NCI-H774 (cell line): ENCODE results near the gene FFAR3.

Source experiments
- DNase-seq: peaks from one replicate; lab custom pipeline; 2025; lab: John Stamatoyannopoulos, UW

FFAR3 gene, protein sequence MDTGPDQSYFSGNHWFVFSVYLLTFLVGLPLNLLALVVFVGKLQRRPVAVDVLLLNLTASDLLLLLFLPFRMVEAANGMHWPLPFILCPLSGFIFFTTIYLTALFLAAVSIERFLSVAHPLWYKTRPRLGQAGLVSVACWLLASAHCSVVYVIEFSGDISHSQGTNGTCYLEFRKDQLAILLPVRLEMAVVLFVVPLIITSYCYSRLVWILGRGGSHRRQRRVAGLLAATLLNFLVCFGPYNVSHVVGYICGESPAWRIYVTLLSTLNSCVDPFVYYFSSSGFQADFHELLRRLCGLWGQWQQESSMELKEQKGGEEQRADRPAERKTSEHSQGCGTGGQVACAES

DNA sequence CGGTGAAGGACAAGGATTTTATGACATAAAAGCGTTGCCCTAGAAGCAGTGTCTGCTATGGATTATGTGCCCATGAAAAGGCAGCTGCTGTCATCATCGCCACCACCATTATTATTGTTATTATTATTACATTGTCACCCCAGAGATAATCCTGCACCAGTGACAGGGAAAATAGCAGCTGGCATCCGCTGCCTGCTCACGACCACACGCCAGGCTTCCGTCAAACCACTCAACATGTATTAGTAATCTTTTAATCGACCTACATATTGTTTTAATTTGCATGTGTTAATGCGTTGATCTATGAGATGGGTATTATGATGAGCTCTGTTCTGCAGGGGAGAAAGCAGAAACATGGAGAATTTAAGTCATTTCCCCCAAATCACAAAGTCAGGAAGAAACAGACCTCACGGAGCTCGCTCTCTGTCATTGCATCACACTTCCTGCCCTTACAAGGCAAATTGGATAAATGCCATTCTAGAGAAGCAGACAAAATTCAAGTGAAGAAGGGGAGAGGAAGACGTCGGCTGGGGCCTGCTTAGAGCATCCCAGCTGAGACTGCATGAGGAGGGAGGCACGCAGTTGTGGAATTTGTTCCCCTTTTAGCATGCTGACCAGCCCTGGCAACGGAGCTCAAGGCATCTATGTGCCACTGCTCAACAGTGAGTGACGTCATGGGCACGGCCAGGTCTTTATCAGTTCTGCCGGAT lies at the start of gene FFAR3:
Gene FFAR3, plus strand, starts transcription at position 594 of the 707 bp plus-strand sequence. CDS start 431 bp downstream, outside the sequence.
- DNase-seq, result no peak

DNA sequence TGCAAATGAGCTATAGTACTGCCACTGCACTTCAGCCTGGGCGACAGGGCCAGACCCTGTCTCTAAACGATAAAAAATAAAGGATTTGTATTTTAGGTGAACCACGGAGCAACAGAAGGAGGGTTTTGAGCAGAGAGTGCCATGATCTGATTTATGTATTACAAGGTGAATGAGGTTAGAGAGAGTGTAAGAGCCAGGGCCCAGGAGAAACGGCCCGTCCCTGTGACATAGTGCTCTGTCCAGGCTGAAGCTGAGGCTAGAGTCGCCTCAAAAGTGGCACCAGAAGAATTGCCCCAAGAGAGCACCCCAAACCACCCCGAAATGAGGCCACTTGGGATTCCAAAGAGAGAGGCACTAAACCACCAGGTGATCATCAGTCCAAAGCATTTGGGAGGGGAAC lies 49.4 kb upstream of the FFAR3 start:
- DNase-seq, result no peak

DNA sequence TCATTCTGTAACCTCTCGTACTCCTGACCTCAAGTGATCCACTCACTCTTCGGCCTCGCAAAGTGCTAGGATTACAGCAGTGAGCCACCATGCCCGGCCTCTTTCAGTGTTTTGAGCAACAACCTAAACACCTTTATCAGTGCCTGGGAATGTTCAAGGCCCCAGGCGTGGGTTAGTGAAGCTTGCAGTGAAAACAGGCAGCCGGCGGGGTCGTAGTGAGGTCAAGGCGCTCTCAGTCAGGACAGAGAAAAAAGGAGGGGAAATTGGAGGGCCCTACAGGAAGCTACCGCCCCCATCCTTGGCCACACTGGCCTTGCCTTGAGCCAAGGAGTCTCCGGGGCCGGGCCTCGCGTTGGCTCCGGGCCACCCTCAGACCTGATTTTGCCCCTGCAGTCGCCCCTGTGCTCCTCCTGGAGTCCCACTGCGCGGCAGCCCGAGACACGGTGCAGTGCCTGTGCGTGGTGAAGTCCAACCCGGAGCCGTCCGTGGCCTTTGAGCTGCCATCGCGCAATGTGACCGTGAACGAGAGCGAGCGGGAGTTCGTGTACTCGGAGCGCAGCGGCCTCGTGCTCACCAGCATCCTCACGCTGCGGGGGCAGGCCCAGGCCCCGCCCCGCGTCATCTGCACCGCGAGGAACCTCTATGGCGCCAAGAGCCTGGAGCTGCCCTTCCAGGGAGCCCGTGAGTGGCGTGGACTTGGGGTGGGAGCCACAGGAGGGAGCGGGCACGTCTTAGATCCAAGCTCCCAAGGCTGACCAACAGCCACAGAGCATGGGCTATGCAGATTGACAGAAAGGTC lies 48.6 kb upstream of the FFAR3 start:
- no peak for DNase-seq

DNA sequence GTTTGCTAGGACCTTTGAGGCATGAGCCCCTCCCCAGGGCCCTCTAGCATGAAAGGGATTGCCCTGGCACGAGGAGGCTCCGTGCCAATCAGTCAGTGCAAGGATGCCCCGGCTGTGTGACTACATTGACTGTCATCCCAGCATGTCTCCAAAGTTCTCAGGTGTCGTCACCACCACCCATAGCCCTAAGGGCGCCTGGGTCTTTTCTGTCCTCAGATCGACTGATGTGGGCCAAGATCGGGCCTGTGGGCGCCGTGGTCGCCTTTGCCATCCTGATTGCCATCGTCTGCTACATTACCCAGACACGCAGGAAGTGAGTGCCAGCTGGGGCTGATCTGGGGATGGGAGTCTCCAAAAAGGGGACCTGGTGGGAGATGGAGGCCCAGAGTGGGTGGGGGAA lies 47.9 kb upstream of the FFAR3 start:
- no peak for DNase-seq

DNA sequence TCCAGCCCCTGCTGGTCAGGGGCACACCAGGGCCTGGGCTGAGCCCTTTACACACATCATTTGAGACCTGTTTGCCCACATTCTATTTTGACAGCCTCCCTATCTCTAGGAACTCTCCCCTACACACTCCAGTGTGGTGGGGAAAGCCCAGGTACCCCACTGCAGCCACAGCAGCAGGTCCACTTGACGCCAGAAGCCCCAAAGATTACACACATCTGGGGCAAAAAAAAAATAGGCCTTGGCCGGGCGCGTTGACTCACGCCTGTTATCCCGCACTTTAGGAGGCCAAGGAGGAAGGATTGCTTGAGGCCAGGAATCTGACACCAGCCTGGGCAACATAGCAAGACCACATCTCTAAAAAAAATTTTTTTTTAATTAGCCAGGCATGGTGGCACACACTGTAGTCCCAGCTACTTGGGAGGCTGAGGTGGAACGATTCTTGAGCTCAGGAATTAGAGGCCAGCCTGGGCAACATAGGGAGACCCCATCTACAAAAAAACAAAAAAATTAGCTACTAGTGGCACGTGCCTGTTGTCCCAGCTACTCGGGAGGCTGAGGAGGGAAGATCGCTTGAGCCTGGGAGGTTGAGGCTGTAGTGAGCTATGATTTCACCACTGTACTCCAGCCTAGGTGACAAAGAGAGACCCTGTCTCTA lies 47.3 kb upstream of the FFAR3 start:
- DNase-seq, result no peak

DNA sequence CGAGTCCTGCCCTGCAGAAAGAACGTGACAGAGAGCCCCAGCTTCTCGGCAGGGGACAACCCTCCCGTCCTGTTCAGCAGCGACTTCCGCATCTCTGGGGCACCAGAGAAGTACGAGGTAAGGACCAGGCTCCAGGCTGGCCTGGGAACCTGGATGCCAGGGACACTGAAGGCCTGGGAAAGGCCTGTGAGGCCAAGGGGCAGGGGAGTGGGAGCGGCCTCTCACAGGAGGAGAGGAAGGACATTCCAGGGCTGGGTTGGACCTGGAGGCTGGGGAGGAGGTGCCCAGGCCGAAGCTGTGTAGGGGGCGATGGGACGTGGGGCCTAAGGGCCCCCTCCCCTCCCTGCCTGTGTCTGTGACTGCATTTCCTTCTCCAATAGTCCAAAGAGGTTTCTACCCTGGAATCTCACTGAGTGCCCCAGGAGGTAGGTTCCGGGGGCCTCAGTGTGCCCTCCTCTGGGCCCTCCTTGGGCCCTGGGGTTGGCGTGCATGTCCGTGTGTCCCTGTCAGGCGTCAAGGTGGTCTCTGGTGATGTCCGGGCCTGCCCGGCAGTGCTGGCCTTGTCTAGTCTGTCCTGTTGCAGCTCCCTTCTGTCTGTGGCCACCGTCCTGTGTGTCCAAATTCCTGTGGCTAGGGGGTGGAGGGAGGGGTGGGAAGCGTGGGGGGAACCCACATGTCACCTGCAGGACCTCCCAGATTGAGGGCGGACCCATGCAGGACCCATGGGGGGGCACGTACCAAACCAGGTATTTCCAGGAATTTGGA lies 46.2 kb upstream of the FFAR3 start:
- DNase-seq, result no peak

DNA sequence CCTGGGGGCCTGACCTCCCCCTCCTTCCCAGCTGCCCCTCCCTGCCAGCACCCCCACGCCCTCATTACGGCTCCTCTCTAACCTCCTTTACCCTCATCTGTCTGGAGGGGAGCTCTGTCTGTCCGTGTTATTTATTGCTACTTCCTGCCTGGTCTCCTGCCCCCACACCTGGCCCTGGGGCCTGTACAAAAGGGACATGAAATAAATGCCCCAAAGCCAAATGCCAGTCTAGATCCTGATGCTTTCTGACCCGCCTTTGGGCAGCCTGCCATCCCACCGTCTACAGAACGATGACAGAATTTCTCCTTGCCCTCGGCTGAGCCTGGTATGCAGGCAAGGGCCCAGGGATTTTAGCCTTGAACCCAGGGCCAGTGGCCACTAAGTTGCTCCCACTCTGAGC lies 44.7 kb upstream of the FFAR3 start:
- DNase-seq, result no peak

DNA sequence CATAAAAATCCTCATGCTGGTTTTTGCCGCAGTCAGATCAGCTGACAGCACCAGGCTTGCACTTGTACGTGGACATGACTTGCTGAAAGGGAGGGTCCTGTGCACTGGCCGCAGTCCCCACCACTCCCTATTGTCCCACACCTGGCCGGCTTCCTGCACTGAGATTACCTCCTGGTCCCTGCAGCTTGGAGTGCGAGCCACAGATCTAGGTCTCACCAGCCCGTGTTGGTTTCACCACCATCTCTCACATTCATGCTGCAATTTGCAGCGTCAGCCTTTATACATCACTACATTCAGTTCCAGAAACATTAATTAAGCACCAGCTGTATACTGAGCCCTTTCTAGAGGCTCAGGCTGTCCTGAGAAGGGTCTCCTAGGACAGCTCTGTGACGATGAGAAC lies 44.2 kb upstream of the FFAR3 start:
- DNase-seq, result no peak

DNA sequence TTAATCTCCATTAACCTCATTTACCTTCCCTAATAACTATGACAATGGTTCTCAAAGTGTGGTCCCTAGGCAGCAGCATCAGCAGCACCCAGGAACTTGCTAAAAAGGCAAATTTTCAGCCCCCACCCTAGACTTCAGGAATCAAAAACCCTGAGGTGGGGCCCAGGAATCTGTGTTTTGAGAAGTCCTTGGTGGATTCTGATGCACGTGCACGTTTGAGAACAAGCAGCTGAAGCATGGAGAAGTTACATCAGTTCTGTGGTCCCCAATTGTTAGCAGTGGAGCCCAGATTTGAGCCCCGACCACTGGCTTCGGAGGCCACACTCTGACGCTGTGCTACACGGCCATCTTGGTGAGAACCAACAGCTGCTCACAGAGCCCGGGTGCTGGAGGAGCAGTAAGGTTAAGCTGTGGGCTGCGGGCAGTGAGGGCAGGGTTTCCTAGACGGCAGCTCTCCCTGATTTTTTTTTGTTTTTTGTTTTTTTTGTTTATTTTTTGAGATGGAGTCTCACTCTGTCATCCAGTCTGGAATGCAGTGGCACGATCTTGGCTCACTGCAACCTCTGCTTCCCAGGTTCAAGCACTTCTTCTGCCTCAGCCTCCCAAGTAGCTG lies 43.3 kb upstream of the FFAR3 start:
- DNase-seq, result no peak

DNA sequence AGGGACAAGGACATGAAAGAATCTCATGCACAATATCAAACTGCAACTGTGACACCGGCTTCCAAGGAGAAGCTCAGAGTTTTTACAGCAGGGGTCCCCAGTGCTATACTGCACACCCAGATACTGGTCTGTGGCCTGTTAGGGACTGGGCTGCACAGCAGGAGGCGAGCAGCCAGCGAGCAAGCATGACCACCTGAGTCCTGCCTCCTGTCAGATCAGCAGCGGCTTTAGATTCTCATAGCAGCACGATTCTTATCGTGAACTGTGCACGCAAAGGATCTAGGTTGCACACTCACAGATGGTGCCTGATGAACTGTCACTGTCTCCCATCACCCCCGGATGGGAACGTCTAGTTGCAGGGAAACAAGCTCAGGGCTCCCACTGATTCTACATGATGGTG lies 42.4 kb upstream of the FFAR3 start:
- DNase-seq, result no peak

DNA sequence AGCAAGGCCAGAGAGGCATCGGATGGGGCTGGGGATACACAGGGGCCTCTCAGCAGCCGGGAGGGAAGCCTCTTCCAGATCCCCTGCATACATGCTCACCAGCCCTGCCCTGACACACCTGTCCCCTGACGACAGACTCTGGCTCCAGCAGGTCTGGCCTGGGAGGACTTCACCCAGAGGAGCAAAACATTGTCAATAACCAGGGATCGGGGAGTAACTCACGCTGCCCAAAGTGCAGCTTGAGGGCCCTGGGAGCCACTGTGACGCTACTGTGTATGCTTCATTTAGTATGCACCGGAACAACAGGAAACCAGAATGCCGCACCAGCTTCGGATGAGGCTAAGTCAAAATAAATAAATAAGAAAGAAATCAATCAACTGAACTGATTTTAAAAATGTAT lies 41.7 kb upstream of the FFAR3 start:
- no peak for DNase-seq

DNA sequence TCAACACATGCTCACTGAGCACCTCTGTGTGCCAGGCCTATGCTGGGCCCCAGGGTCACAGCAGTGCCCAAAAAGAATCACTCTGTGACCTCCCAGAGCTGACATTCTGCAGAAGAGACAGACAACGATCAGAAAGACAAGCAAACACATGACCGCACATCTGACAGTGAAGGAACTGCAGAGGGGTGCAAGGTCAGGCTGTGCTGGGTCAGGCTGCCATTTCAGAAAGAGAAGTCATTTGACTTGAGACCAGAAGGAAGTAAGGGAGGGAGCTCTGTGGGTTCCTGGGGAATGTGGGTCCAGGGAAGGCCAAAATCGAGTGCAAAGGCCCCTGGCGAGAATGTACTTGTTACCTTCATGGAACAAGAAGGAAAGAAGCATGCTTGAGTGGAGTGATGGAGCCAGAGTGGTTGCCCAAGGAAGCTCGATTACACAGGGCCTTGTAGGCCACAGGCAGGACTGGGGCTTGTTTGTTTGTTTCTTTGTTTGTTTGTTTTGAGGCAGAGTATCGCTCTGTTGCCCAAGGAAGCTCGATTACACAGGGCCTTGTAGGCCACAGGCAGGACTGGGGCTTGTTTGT lies 40.7 kb upstream of the FFAR3 start:
- DNase-seq, result no peak

DNA sequence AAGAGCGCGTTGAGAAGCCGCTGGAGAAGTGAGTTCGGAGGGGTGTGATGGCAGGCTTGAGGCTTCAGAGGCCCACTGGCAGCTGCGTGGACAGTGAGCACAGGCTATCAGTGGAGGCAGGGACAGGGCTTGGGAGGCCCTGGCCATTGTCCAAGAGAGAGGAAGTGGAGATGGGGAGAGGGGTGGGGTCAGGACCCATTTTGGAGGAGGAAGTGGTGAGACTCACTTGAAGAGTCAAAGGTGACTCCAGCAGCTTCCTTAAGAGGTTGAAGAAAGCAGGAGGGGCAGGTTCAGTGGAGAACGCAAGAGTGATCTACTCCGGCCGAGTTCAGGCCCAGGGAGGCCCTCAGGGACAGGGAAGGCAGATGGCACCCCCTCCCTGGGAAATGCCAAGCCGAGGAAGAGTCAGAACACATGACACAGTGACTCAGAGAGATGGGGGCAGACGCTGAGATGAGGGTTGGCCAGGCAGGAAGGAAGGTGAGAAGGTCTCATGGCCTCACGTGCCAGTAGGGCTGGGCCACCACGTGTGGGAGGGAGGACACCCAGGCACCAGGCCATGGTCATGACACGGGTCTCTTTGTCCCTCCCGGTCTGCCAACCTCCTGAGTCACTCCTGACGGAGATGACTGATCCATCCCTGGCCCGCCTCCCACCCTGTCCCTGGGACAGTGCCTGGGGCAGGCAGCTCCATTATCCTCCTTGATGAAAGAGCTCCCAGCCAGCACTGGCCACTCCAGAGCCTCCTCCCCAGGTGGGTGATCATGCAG lies 39.4 kb upstream of the FFAR3 start:
- no peak for DNase-seq

DNA sequence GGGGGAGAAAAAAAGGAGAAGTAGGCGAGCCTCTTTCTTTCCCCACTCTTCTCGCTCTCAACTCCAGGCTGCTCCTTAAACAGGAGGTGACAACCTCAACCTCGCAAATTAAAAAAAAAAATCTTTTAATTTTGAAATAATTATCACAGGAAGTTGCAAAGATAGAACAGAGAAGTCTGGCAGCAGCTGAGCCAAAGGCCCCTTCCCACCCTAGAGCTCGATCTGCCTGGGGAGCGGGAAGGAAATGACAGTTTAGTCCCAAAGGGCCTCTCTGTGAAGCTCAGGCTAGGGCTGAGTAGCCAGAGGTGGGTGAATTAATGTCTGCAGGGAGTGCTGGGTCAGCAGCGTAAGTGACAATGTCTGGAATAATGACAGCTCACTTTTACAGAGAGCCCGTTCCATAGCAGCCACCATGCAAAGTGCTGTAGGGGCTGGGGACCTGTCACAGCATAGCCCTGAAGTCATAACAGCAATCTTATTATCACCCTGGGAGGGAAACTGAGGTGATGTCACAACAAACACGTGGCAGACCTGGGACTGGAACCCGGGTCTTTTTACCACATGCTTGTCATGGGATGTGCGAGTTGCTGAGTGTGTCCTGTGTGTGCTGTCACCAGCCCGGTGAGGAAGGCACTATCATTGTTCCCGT lies 38.1 kb upstream of the FFAR3 start:
- DNase-seq, result no peak

DNA sequence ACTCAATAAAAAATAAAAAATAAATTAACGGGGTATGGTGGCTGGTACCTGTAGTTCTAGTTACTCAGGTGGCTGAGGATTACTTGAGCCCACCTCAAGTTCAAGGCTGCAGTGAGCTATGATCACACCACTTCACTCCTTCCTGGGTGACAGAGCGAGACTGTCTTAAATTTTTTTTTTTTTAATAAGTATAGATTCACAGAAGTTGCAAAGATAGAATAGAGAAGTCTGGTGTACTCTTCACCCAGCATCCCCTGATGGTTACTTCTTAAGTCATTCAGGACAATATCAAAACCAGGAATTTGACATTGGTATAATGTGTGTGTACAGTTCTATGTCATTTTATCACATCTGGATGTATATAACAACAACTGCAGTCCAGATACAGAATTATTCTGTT lies 37.0 kb upstream of the FFAR3 start:
- DNase-seq, result no peak

DNA sequence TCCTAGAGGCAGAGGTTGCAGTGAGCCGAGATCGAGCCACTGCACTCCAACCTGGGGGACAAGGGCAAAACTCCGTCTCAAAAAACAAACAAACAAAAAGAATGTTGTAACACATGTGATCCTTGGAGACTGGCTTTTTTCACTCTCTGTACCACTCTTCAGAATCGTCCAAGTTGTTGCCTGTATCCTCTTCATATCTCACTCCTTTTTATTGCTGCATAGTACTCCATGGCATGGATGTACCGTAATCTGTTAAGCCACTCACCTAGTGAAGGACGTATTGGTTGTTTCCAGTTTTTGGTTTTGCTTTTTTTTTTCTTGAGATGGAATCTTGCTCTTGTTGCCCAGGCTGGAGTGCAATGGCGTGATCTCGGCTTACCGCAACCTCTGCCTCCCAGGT lies 36.2 kb upstream of the FFAR3 start:
- no peak for DNase-seq

DNA sequence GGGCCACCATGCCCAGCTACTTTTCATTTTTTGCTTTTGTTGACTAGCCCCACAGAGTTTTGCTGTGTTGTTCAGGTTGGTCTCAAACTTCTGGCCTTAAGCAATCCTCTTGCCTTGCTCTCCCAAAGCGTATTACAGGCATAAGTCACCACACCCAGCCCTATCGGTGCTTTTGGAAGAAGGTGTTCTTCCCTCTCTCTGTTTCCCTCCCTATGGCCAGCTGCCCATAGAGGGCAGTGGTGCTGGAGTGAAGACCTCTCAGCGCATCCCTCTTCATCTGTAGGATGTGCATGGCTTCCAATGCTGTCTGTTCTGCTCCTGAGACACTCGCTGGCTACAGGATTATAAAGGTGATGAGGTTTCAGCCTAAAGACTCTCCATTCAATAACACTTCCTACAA lies 30.6 kb upstream of the FFAR3 start:
- DNase-seq, result no peak

DNA sequence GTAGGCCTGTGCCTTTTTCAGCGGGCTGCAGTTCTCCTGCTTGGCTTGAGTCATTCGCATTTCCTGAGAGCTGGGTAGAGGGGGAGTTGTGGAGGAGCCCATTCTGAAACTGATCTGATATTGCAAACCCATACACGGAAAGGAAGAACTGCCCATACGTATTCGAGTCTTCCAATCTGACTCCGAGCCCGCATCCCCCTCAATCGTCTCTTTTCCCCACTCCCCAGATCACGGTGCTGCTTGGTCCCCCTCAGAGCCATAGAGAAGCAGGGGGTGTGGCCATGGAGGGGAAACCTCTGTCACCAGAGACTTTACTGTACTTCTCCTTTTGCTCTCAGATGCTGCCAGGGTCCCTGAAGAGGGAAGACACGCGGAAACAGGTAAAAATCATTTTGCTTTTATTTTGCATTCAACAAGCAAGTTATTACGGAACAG lies 29.4 kb upstream of the FFAR3 start, which contains the start of gene CD22:
Gene CD22, plus strand, starts transcription at position 337 of the 435 bp plus-strand sequence. CDS start 2,854 bp downstream, outside the sequence.
- no peak for DNase-seq

DNA sequence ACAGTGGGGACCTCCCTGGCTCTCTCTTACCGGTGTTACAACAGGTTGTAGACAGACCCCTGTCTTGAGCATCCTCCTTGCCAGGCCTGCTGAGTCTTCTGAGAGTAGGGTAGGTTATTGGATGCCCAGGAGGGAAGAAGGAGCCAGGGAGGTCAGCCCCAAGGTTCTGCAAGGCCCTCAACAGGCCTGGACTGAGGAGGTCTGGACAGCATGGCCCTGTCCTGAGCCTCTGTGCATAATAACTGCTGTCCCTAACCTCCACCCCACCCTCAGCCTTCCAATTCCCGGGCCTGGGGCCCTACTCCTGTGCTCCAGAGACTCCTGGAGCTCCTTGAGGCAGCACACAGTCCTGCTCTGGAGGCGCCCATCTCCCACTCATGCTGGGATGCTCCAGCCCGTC lies 28.9 kb upstream of the FFAR3 start:
- no peak for DNase-seq
